Stimulated activated memory B cell treated with anti-CD40 and anti-IgM and Interleukin-4, amounts not matched to agents 10 μg/mL and 1 μg/mL and 100 μg/mL, for 72 hours (primary cell): ENCODE measurements around the gene OPRPN.

Source experiments
- ATAC-seq: fragments of 150-1000 bp; cut with Tn5 transposase; 2 replicates; pipeline ENCODE4 v1.10.0; 2021
- H3K27ac Mint-ChIP-seq: one replicate; pipeline ENCODE4 v1.8.0; 2022; ENCODE audit warnings: mild to moderate bottlenecking, mixed read lengths
- H3K27me3 Mint-ChIP-seq: one replicate; pipeline ENCODE4 v1.8.0; 2022; ENCODE audit warnings: mixed read lengths
- H3K36me3 Mint-ChIP-seq: one replicate; pipeline ENCODE4 v1.8.0; 2022; ENCODE audit warnings: mixed read lengths
- H3K4me1 Mint-ChIP-seq: one replicate; pipeline ENCODE4 v1.8.0; 2022; ENCODE audit warnings: mixed read lengths
- H3K4me3 Mint-ChIP-seq: one replicate; pipeline ENCODE4 v1.8.0; 2022; ENCODE audit warnings: mild to moderate bottlenecking, moderate library complexity, mixed read lengths
- H3K9me3 Mint-ChIP-seq: one replicate; pipeline ENCODE4 v1.8.0; 2022; ENCODE audit warnings: mixed read lengths

Gene OPRPN

DNA sequence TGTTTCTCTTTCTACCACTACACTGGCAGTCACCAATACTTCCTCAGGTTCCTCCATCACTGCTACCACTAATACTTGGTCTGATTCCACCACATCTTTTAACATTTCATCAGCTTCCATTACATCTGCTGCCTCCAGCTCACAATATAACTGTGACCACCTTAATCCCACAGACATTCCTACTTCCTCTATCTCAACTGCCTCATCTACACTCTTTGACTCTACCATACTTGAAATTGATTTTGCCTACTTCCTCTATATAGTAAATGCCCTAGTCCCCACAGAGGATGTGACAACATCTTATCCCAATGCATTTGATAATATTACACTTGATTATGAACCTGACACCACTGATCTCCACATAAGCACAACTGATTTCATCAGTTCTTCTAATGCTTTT lies 29.0 kb downstream of the OPRPN start:
- H3K4me3 Mint-ChIP-seq, result no peak overlapping the region
- no peaks in the 10 kb centered on the region for H3K4me1 Mint-ChIP-seq
- ATAC-seq, result no peak
- H3K36me3 Mint-ChIP-seq, result no peaks in the 10 kb centered on the region
- H3K27me3 Mint-ChIP-seq, result peaks cover 7% of the 10 kb centered on the region
- H3K27ac Mint-ChIP-seq, result no peak overlapping the region
- peaks cover 10% of the 10 kb centered on the region for H3K9me3 Mint-ChIP-seq

DNA sequence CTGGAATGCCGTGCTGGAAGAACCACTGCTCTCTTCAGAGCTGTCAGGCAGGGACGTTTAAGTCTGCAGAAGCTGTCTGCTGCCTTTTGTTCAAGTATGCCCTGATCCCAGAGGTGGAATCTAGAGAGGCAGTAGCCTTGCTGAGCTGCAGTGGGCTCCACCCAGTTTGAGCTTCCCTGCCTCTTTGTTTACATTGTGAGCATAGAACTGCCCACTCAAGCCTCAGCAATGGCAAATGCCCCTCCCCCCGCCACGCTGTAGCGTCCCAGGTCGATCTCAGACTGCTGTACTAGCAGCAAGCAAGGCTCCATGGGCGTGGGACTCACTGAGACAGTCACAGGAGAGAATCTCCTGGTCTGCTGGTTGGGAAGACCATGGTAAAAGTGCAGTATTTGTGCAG lies 39.5 kb downstream of the OPRPN start:
- Mint-ChIP-seq H3K9me3 (peaks cover 5% of the 10 kb centered on the region), H3K4me1 (no peaks in the 10 kb centered on the region), H3K36me3 (no peaks in the 10 kb centered on the region), H3K27me3 (peaks cover 10% of the 10 kb centered on the region), H3K27ac (no peak overlapping the region), H3K4me3 (no peak overlapping the region)
- ATAC-seq, result no peak

DNA sequence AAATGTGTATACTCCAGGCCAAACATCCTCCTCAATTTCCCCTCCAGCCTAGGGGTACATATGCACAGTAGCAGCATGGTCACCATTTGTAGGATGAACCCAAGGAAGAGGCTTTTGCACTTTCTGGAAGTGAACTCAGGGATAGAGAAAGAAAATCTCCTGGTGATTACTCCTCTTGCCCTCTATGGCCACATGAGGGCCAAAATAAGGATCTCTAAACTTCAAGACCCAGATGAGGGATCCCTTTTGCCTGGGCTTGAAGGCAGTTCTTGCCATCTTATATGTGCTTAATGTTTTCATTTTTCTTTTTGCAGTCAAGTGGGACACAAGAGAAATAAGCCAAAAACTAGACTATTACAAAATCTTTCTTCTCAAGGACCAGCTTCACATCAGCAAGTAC lies 44.7 kb downstream of the OPRPN start:
- H3K27ac Mint-ChIP-seq, result no peak overlapping the region
- peaks cover 10% of the 10 kb centered on the region for H3K27me3 Mint-ChIP-seq
- ATAC-seq, result no peak
- H3K4me3 Mint-ChIP-seq, result no peak overlapping the region
- H3K9me3 Mint-ChIP-seq, result no peaks in the 10 kb centered on the region
- H3K36me3 Mint-ChIP-seq, result no peaks in the 10 kb centered on the region
- H3K4me1 Mint-ChIP-seq, result no peaks in the 10 kb centered on the region

DNA sequence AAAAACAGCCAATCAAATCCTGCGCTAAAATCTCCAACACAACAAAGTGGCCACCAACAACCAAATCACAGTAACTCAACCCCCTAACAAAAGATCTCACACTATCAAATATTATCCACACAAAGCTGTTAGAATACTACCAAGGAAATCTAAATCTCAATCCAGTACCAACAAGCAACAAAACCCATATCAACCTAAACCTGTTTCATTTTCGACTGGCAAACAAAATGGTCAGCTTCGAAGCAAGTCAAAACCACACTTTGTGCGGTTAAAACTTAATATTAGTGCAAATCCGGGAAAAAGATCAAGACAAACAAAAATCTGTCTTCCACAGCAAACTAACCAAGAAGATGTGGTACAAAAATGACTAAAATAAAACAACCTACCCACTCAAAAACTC lies 45.6 kb downstream of the OPRPN start:
- H3K27ac Mint-ChIP-seq, result no peak overlapping the region
- peaks cover 10% of the 10 kb centered on the region for H3K27me3 Mint-ChIP-seq
- H3K4me1 Mint-ChIP-seq, result no peaks in the 10 kb centered on the region
- H3K36me3 Mint-ChIP-seq, result no peaks in the 10 kb centered on the region
- no peak overlapping the region for H3K4me3 Mint-ChIP-seq
- peaks cover 2% of the 10 kb centered on the region for H3K9me3 Mint-ChIP-seq
- no peak for ATAC-seq

DNA sequence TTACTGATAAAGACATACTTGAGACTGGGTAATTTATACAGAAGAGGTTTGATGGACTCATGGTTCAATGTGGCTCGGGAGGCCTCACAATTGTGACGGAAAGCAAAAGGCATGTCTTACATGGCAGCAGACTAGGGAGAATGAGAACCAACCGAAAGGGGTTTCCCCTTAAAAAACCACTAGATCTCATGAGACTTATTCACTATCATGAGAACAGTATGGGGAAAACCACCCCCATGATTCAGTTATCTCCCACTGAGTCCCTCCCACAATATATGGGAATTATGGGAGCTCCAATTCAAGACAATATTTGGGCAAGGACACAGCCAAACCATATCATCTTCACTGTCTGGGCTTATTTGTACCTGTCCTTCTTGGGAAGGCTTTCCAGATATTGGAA lies 51.5 kb downstream of the OPRPN start:
- peaks cover 13% of the 10 kb centered on the region for H3K9me3 Mint-ChIP-seq
- H3K36me3 Mint-ChIP-seq, result no peaks in the 10 kb centered on the region
- no peaks in the 10 kb centered on the region for H3K27me3 Mint-ChIP-seq
- ATAC-seq, result no peak
- no peaks in the 10 kb centered on the region for H3K4me1 Mint-ChIP-seq
- no peak overlapping the region for H3K27ac Mint-ChIP-seq
- no peak overlapping the region for H3K4me3 Mint-ChIP-seq

DNA sequence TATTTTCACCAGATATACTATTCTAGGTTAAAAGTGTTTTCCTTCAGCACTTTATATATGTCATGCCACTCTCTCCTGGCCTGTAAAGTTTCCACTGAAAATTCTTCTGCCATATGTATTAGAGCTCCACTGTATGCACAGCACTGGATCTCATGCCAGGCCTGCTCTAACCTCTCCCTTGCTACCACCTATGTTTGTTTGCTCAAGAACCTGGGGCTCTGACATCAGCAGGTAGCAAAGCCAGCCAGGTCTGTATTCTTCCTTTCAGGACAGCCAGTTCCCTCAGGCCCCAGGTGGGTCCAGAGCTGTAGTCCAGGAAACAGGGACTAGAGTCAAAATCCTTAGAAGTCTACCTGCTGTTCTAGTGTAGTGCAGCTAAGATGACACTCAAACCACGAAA lies 55.2 kb downstream of the OPRPN start:
- no peaks in the 10 kb centered on the region for H3K4me1 Mint-ChIP-seq
- no peaks in the 10 kb centered on the region for H3K36me3 Mint-ChIP-seq
- peaks cover 10% of the 10 kb centered on the region for H3K27me3 Mint-ChIP-seq
- ATAC-seq, result no peak
- H3K9me3 Mint-ChIP-seq, result peaks cover 11% of the 10 kb centered on the region
- no peak overlapping the region for H3K27ac Mint-ChIP-seq
- no peak overlapping the region for H3K4me3 Mint-ChIP-seq
